Neural progenitor cell (in vitro differentiated cells): ENCODE results near the gene KLF11. TPM values are rescaled to one million over a fixed set of nuclear protein-coding genes. Genes with fewer than 3 reads are reported as not detected.
A peak's percentile ranks its signal among the peaks of the same experiment; 100 is the strongest.

Experiments
- DNase-seq: peaks from one replicate; pipeline ENCODE4 v3.0.0-alpha.2; 2016; ENCODE audit warnings: low spot score
- H2AFZ ChIP-seq: fragments of 200-600 bp; sonication (generic); replicated peaks from 2 replicates; pipeline ENCODE4 v1.6.1; 2016; ENCODE audit warnings: antibody characterized with exemption
- H3F3A ChIP-seq: fragments of 200-600 bp; sonication (generic); 2 replicates; pipeline ENCODE4 v1.6.1; 2016; ENCODE audit warnings: antibody characterized with exemption, low read depth
- H3K27ac ChIP-seq: fragments of 200-600 bp; sonication (generic); 2 replicates; pipeline ENCODE4 v1.5.1; 2016; ENCODE audit warnings: mild to moderate bottlenecking
- H3K27me3 ChIP-seq: fragments of 200-600 bp; sonication (generic); 2 replicates; pipeline ENCODE4 v1.6.1; 2016; ENCODE audit warnings: mild to moderate bottlenecking, moderate library complexity
- H3K36me3 ChIP-seq: fragments of 200-600 bp; sonication (generic); 2 replicates; pipeline ENCODE4 v1.5.1; 2016
- H3K4me1 ChIP-seq: fragments of 200-600 bp; sonication (generic); 2 replicates; pipeline ENCODE4 v1.6.1; 2016; ENCODE audit warnings: mixed run types
- H3K4me2 ChIP-seq: fragments of 200-600 bp; sonication (generic); 2 replicates; pipeline ENCODE4 v1.6.1; 2016
- H3K4me3 ChIP-seq: fragments of 200-600 bp; sonication (generic); 2 replicates; pipeline ENCODE4 v1.5.1; 2016
- H3K79me2 ChIP-seq: fragments of 200-600 bp; sonication (generic); 2 replicates; pipeline ENCODE4 v1.6.1; 2016; ENCODE audit warnings: low read depth
- H3K9ac ChIP-seq: fragments of 200-600 bp; sonication (generic); 2 replicates; pipeline ENCODE4 v1.6.1; 2016
- H3K9me3 ChIP-seq: fragments of 200-600 bp; sonication (generic); 2 replicates; pipeline ENCODE4 v1.5.1; 2016; ENCODE audit warnings: low read depth
- H4K20me1 ChIP-seq: fragments of 200-600 bp; sonication (generic); 2 replicates; pipeline ENCODE4 v1.6.1; 2016; ENCODE audit warnings: low read depth
- H3K27ac Mint-ChIP-seq: 3 replicates; pipeline ENCODE4 v1.8.0; 2021; ENCODE audit warnings: mixed read lengths
- H3K27me3 Mint-ChIP-seq: 2 replicates; pipeline ENCODE4 v1.8.0; 2022; ENCODE audit warnings: low read depth, mild to moderate bottlenecking, inconsistent platforms, moderate library complexity, mixed read lengths; ENCODE audit not compliant: insufficient read depth
- H3K36me3 Mint-ChIP-seq: 3 replicates; pipeline ENCODE4 v1.8.0; 2021; ENCODE audit warnings: mixed read lengths
- H3K4me1 Mint-ChIP-seq: 3 replicates; pipeline ENCODE4 v1.8.0; 2021; ENCODE audit warnings: mixed read lengths
- H3K4me3 Mint-ChIP-seq: 3 replicates; pipeline ENCODE4 v1.8.0; 2021; ENCODE audit warnings: mild to moderate bottlenecking, moderate library complexity, mixed read lengths
- H3K9me3 Mint-ChIP-seq: 3 replicates; pipeline ENCODE4 v1.8.0; 2020; ENCODE audit warnings: mixed read lengths
- CTCF ChIP-seq: fragments of 200-600 bp; sonication (generic); IDR thresholded peaks from 2 replicates; pipeline ENCODE4 v1.5.1; 2017; ENCODE audit warnings: antibody characterized with exemption, mild to moderate bottlenecking
- EZH2 ChIP-seq: fragments of 200-600 bp; sonication (generic); IDR thresholded peaks from 2 replicates; pipeline ENCODE4 v1.6.1; 2017; ENCODE audit warnings: antibody characterized with exemption, mild to moderate bottlenecking, moderate library complexity
- EZH2phosphoT487 ChIP-seq: fragments of 200-600 bp; sonication (generic); IDR thresholded peaks from 2 replicates; pipeline ENCODE4 v1.6.1; 2017; ENCODE audit warnings: antibody characterized with exemption
- total RNA-seq: library from RNA; depleted of rRNA; stranded (reverse); fragments of >200 nt; gene quantifications from 2 replicates; pipeline ENCODE4 v1.2.3, GENCODE V29; 2015; ENCODE audit warnings: low replicate concordance

KLF11 gene
- total RNA-seq, 1 donor from 2014 or later: 9.7 TPM

GRCh38 chr2:10003206-10004125 is 39.9 kb upstream of the KLF11 start:
- Mint-ChIP-seq H3K4me3 (no peak overlapping the region), H3K36me3 (no peaks in the 10 kb centered on the region), H3K4me1 (peaks cover 18% of the 10 kb centered on the region), H3K9me3 (no peaks in the 10 kb centered on the region), H3K27me3 (peaks cover 7% of the 10 kb centered on the region), H3K27ac (no peak overlapping the region)
- DNase-seq: no peak
- Histone ChIP-seq H3K9ac (no peak overlapping the region), H3K4me3 (no peak overlapping the region), H3K36me3 (no peaks in the 10 kb centered on the region), H3K79me2 (no peaks in the 10 kb centered on the region), H4K20me1 (no peaks in the 10 kb centered on the region), H3K27ac (no peak overlapping the region), H3K4me2 (no peak overlapping the region), H3K4me1 (no peaks in the 10 kb centered on the region), H3F3A (no peaks in the 10 kb centered on the region), H3K9me3 (no peaks in the 10 kb centered on the region), H2AFZ (no peak overlapping the region), H3K27me3 (no peaks in the 10 kb centered on the region)
- TF ChIP-seq EZH2phosphoT487 (no peak), CTCF (no peak), EZH2 (no peak)

- Histone ChIP-seq H3K4me2 (no peak overlapping the region), H2AFZ (no peak overlapping the region), H3K4me1 (no peaks in the 10 kb centered on the region), H3K27me3 (no peaks in the 10 kb centered on the region), H3K4me3 (no peak overlapping the region), H4K20me1 (no peaks in the 10 kb centered on the region), H3K36me3 (no peaks in the 10 kb centered on the region), H3K27ac (no peak overlapping the region), H3F3A (no peaks in the 10 kb centered on the region), H3K79me2 (no peaks in the 10 kb centered on the region), H3K9ac (no peak overlapping the region), H3K9me3 (no peaks in the 10 kb centered on the region)
- Mint-ChIP-seq H3K4me3 (peak overlapping the region; percentile 17), H3K27me3 (peaks cover 7% of the 10 kb centered on the region), H3K9me3 (no peaks in the 10 kb centered on the region), H3K4me1 (peaks cover 28% of the 10 kb centered on the region), H3K27ac (no peak overlapping the region), H3K36me3 (no peaks in the 10 kb centered on the region)
- DNase-seq: no peak
- TF ChIP-seq EZH2 (no peak), EZH2phosphoT487 (no peak), CTCF (no peak)
Measured at GRCh38 chr2:10004401-10004800, 38.9 kb upstream of the KLF11 start.

- H3K4me3 ChIP-seq: no peak overlapping the region
- H3K9ac ChIP-seq: no peak overlapping the region
- no peaks in the 10 kb centered on the region for H4K20me1 ChIP-seq
- no peaks in the 10 kb centered on the region for H3K4me1 ChIP-seq
- TF ChIP-seq EZH2 (no peak), EZH2phosphoT487 (no peak), CTCF (no peak)
- no peaks in the 10 kb centered on the region for H3K79me2 ChIP-seq
- no peak overlapping the region for H3K4me2 ChIP-seq
- no peaks in the 10 kb centered on the region for H3K9me3 ChIP-seq
- H3K4me3 Mint-ChIP-seq: peak overlapping the region; percentile 17
- H3K27me3 Mint-ChIP-seq: peaks cover 5% of the 10 kb centered on the region
- H3K27ac Mint-ChIP-seq: no peak overlapping the region
- H3K36me3 Mint-ChIP-seq: no peaks in the 10 kb centered on the region
- H3F3A ChIP-seq: no peaks in the 10 kb centered on the region
- no peak overlapping the region for H3K27ac ChIP-seq
- no peaks in the 10 kb centered on the region for H3K27me3 ChIP-seq
- no peak for DNase-seq
- H3K9me3 Mint-ChIP-seq: no peaks in the 10 kb centered on the region
- no peak overlapping the region for H2AFZ ChIP-seq
- H3K36me3 ChIP-seq: no peaks in the 10 kb centered on the region
- peaks cover 28% of the 10 kb centered on the region for H3K4me1 Mint-ChIP-seq
Measured at GRCh38 chr2:10004836-10005235, 38.5 kb upstream of the KLF11 start.
